Spinal cord (tissue), 10 donors: Measurements from ENCODE around the gene PLA2G1B. TPM values are rescaled to one million over a fixed set of nuclear protein-coding genes. Genes with fewer than 3 reads are reported as not detected.

Experiments used
- DNase-seq, 6 donors: peaks; one replicate each; pipeline versions ENCODE4 v3.0.0 to v3.0.0-alpha.2; 2013 to 2015; ENCODE audit warnings: low spot score in 6 of 6, low read depth in 4 of 6
- H3K27ac ChIP-seq: one replicate; pipeline ENCODE4 v1.5.1; 2013; ENCODE audit warnings: low read depth, low read length, control low read depth
- H3K27me3 ChIP-seq: one replicate; pipeline ENCODE4 v1.6.1; 2013; ENCODE audit warnings: low read length; ENCODE audit not compliant: control insufficient read depth, insufficient read depth
- H3K36me3 ChIP-seq: one replicate; pipeline ENCODE4 v1.6.1; 2013; ENCODE audit warnings: low read length; ENCODE audit not compliant: control insufficient read depth, insufficient read depth
- H3K4me1 ChIP-seq: one replicate; pipeline ENCODE4 v1.6.1; 2013; ENCODE audit warnings: low read length; ENCODE audit not compliant: control insufficient read depth, insufficient read depth
- H3K4me3 ChIP-seq: one replicate; pipeline ENCODE4 v1.5.1; 2013; ENCODE audit warnings: low read depth, low read length, control low read depth
- H3K9me3 ChIP-seq: one replicate; pipeline ENCODE4 v1.6.1; 2013; ENCODE audit warnings: low read length; ENCODE audit not compliant: control insufficient read depth, insufficient read depth
- WGBS: methylation state at CpG from one replicate; pipeline ENCODE4 v1.1.5; 2013; ENCODE audit warnings: missing lambda C conversion rate; ENCODE audit not compliant: insufficient coverage; 5-methylcytosine and 5-hydroxymethylcytosine counted together
- polyA plus RNA-seq, 2 donors: library from polyadenylated mRNA; unstranded; fragments of 120-200 nt; gene quantifications; one replicate each; pipeline ENCODE4 v1.2.1, GENCODE V29; 2013; ENCODE audit not compliant: insufficient read length in 2 of 2
- total RNA-seq, 2 donors: library from RNA; depleted of rRNA in 1 of 2; stranded (reverse); fragments of 120-200 nt in 1 of 2; fragments of >200 nt in 1 of 2; gene quantifications; one replicate each; pipeline versions ENCODE4 v1.2.3 to v1.2.4, GENCODE V29; 2013 to 2014
- donor health status: healthy.

PLA2G1B gene
- total and polyA plus RNA-seq, 4 donors, result 0.59 to 0.72 TPM; not detected in 2

GRCh38 chr12:120361506-120362208 is 34.1 kb upstream of the PLA2G1B start:
- Histone ChIP-seq H3K27me3 (no peaks in the 10 kb centered on the region), H3K9me3 (no peaks in the 10 kb centered on the region), H3K27ac (peak overlapping the region; percentile 93), H3K4me1 (peaks cover 75% of the 10 kb centered on the region), H3K36me3 (peaks cover 76% of the 10 kb centered on the region), H3K4me3 (peak overlapping the region; percentile 38)
- under 1% methylated on average over 54 of the region's 56 CpGs for WGBS
- peak; percentile 75 to 98 (median 92) for DNase-seq

- Histone ChIP-seq H3K27ac (no peak overlapping the region), H3K36me3 (peaks cover 86% of the 10 kb centered on the region), H3K4me3 (no peak overlapping the region), H3K27me3 (no peaks in the 10 kb centered on the region), H3K9me3 (no peaks in the 10 kb centered on the region), H3K4me1 (peaks cover 53% of the 10 kb centered on the region)
- no peak for DNase-seq
- WGBS, result no CpG with 5 or more reads among the region's 1 CpG
Measured at GRCh38 chr12:120359128-120359527, 31.5 kb upstream of the PLA2G1B start.

GRCh38 chr12:120358412-120359100 is 31.0 kb upstream of the PLA2G1B start:
- no peaks in the 10 kb centered on the region for H3K27me3 ChIP-seq
- no peak overlapping the region for H3K27ac ChIP-seq
- H3K4me1 ChIP-seq, result peaks cover 47% of the 10 kb centered on the region
- no peak for DNase-seq
- no peaks in the 10 kb centered on the region for H3K9me3 ChIP-seq
- H3K36me3 ChIP-seq, result peaks cover 88% of the 10 kb centered on the region
- H3K4me3 ChIP-seq, result no peak overlapping the region
- 54% methylated on average over 18 of the region's 19 CpGs for WGBS

GRCh38 chr12:120357104-120357503 is 29.5 kb upstream of the PLA2G1B start:
- no peak overlapping the region for H3K27ac ChIP-seq
- WGBS, result 100% methylated on average over 1 of the region's 5 CpGs
- no peaks in the 10 kb centered on the region for H3K9me3 ChIP-seq
- H3K27me3 ChIP-seq, result no peaks in the 10 kb centered on the region
- peaks cover 37% of the 10 kb centered on the region for H3K4me1 ChIP-seq
- DNase-seq, result no peak
- no peak overlapping the region for H3K4me3 ChIP-seq
- H3K36me3 ChIP-seq, result peaks cover 85% of the 10 kb centered on the region

GRCh38 chr12:120356567-120357030 is 29.0 kb upstream of the PLA2G1B start:
- Histone ChIP-seq H3K9me3 (no peaks in the 10 kb centered on the region), H3K4me3 (no peak overlapping the region), H3K36me3 (peaks cover 85% of the 10 kb centered on the region), H3K4me1 (peaks cover 32% of the 10 kb centered on the region), H3K27me3 (no peaks in the 10 kb centered on the region), H3K27ac (no peak overlapping the region)
- 51% methylated on average over 12 of the region's 13 CpGs for WGBS
- DNase-seq, result peak in 2 of 6 donors; percentile 85 to 89

- WGBS, result 96% methylated on average over 2 of the region's 4 CpGs
- Histone ChIP-seq H3K4me3 (no peak overlapping the region), H3K9me3 (no peaks in the 10 kb centered on the region), H3K27ac (no peak overlapping the region), H3K36me3 (peaks cover 87% of the 10 kb centered on the region), H3K4me1 (peaks cover 20% of the 10 kb centered on the region), H3K27me3 (no peaks in the 10 kb centered on the region)
- DNase-seq, result no peak
Measured at GRCh38 chr12:120353556-120354317, 26.2 kb upstream of the PLA2G1B start.

- no peaks in the 10 kb centered on the region for H3K9me3 ChIP-seq
- no peak overlapping the region for H3K27ac ChIP-seq
- peaks cover 18% of the 10 kb centered on the region for H3K4me1 ChIP-seq
- no peak for DNase-seq
- peaks cover 88% of the 10 kb centered on the region for H3K36me3 ChIP-seq
- H3K27me3 ChIP-seq, result no peaks in the 10 kb centered on the region
- H3K4me3 ChIP-seq, result no peak overlapping the region
- 94% methylated on average over 5 of the region's 6 CpGs for WGBS
Measured at GRCh38 chr12:120353136-120353535, 25.6 kb upstream of the PLA2G1B start.

GRCh38 chr12:120352117-120352516 is 24.5 kb upstream of the PLA2G1B start:
- peaks cover 89% of the 10 kb centered on the region for H3K36me3 ChIP-seq
- no peaks in the 10 kb centered on the region for H3K9me3 ChIP-seq
- no peak overlapping the region for H3K4me3 ChIP-seq
- peaks cover 16% of the 10 kb centered on the region for H3K4me1 ChIP-seq
- WGBS, result 100% methylated on average over 1 of the region's 5 CpGs
- no peak for DNase-seq
- no peaks in the 10 kb centered on the region for H3K27me3 ChIP-seq
- no peak overlapping the region for H3K27ac ChIP-seq

GRCh38 chr12:120350576-120351350 is 23.2 kb upstream of the PLA2G1B start:
- peaks cover 10% of the 10 kb centered on the region for H3K4me1 ChIP-seq
- peak in 1 of 6 donors; percentile 70 for DNase-seq
- no peaks in the 10 kb centered on the region for H3K9me3 ChIP-seq
- WGBS, result 59% methylated on average over 18 of the region's 19 CpGs
- no peak overlapping the region for H3K27ac ChIP-seq
- peaks cover 89% of the 10 kb centered on the region for H3K36me3 ChIP-seq
- H3K4me3 ChIP-seq, result no peak overlapping the region
- no peaks in the 10 kb centered on the region for H3K27me3 ChIP-seq
